ENCODE measurements around the gene CEP152. TPM values are rescaled to one million over a fixed set of nuclear protein-coding genes. Genes with fewer than 3 reads are reported as not detected.

Gene CEP152
- total RNA-seq, 2 donors from 2014 or later, result 3.3 to 6.5 TPM

- peak overlapping the region in 1 of 2 donors; percentile 16 for H3K27ac ChIP-seq
- TF ChIP-seq CTCF (IDR thresholded peaks at IDR 0.05), result no peak
- DNase-seq (ENCODE audit: low spot score) (no peak), ATAC-seq (ENCODE audit: insufficient number of reproducible peaks, low FRiP score, low read depth) (no peak)
- H3K9me3 ChIP-seq, result no peaks in the 10 kb centered on the region
- peaks cover 0 to 9% of the 10 kb centered on the region in 2 donors for H3K4me1 ChIP-seq (ENCODE audit: control insufficient read depth in 1 of 2, low read depth in 2 of 2)
- H3K27me3 ChIP-seq (replicated peaks; ENCODE audit: insufficient read depth), result no peaks in the 10 kb centered on the region
- no peak overlapping the region for H3K4me3 ChIP-seq
- H3K36me3 ChIP-seq, result no peaks in the 10 kb centered on the region
These were observed 33.1 kb downstream of the CEP152 start for GRCh38 chr15:48777645-48778330.

DNA sequence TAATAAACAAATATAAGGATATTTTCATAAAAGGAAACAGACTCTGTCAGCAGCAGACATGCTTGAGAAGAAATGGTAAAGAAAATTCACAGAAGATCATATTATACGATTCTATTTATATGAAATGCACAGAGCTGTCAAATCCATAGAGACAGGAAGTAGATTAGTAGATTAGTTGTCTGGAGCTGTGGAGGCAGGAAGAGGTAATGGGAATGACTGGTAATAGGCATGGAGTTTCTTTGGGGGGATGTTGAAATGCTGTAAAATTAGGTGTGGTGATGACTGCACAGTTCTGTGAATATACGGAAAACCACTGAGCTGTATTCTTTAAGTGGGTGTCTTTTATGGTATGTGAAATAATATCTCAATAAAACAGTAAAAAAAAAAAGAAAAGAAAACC, 35.3 kb downstream of the CEP152 start:
- no peaks in the 10 kb centered on the region for H3K36me3 ChIP-seq
- DNase-seq (ENCODE audit: low spot score) (no peak), ATAC-seq (ENCODE audit: insufficient number of reproducible peaks, low FRiP score, low read depth) (no peak)
- H3K27me3 ChIP-seq (replicated peaks; ENCODE audit: insufficient read depth), result no peaks in the 10 kb centered on the region
- H3K9me3 ChIP-seq, result no peaks in the 10 kb centered on the region
- H3K4me1 ChIP-seq (ENCODE audit: control insufficient read depth in 1 of 2, low read depth in 2 of 2), result peaks cover 0 to 9% of the 10 kb centered on the region in 2 donors
- H3K27ac ChIP-seq, result no peak overlapping the region
- TF ChIP-seq CTCF (IDR thresholded peaks at IDR 0.05), result no peak
- H3K4me3 ChIP-seq, result no peak overlapping the region

- Histone ChIP-seq H3K27ac (no peak overlapping the region), H3K4me3 (no peak overlapping the region), H3K4me1 (ENCODE audit: control insufficient read depth in 1 of 2, low read depth in 2 of 2) (peaks cover 0 to 9% of the 10 kb centered on the region in 2 donors), H3K36me3 (no peaks in the 10 kb centered on the region), H3K27me3 (replicated peaks; ENCODE audit: insufficient read depth) (no peaks in the 10 kb centered on the region), H3K9me3 (no peaks in the 10 kb centered on the region)
- ATAC-seq (ENCODE audit: insufficient number of reproducible peaks, low FRiP score, low read depth) (no peak), DNase-seq (ENCODE audit: low spot score) (no peak)
- no peak for TF ChIP-seq CTCF (IDR thresholded peaks at IDR 0.05)
These were observed 36.4 kb downstream of the CEP152 start for GRCh38 chr15:48774484-48774883.

GRCh38 chr15:48766196-48766595, 44.7 kb downstream of the CEP152 start:
- DNase-seq (ENCODE audit: low spot score), result no peak
- Histone ChIP-seq H3K9me3 (no peaks in the 10 kb centered on the region), H3K4me1 (ENCODE audit: control insufficient read depth in 1 of 2, low read depth in 2 of 2) (no peaks in the 10 kb centered on the region), H3K4me3 (no peak overlapping the region), H3K36me3 (no peaks in the 10 kb centered on the region), H3K27me3 (replicated peaks; ENCODE audit: insufficient read depth) (no peaks in the 10 kb centered on the region), H3K27ac (no peak overlapping the region)
- ATAC-seq (ENCODE audit: insufficient number of reproducible peaks, low FRiP score, low read depth), result no peak
- TF ChIP-seq CTCF (IDR thresholded peaks at IDR 0.05), result no peak

DNA sequence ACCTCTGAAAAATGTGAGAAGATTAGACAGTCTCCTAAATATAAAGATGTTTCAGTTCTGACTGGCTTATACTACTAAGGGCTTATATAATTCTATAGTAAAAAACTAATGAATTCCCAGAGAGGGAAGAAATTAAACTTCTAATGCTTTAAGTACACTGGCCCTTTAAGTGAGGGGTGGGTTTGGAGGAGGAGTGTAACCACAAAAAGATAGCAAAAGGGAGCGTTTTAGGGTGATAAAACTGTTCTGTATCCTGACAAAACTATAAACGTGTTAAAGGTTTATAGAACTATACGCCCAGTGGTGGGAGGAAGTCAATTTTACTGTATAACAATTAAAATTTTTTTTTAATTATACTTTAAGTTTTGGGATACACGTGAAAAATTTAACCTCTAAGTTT, 45.8 kb downstream of the CEP152 start:
- no peak for ATAC-seq (ENCODE audit: insufficient number of reproducible peaks, low FRiP score, low read depth)

More for the DNA sequence above, 45.8 kb downstream of the CEP152 start:
- no peaks in the 10 kb centered on the region for H3K27me3 ChIP-seq (replicated peaks; ENCODE audit: insufficient read depth)
- no peak overlapping the region for H3K27ac ChIP-seq
- no peak for DNase-seq (ENCODE audit: low spot score)
- H3K4me1 ChIP-seq (ENCODE audit: control insufficient read depth in 1 of 2, low read depth in 2 of 2), result no peaks in the 10 kb centered on the region
- H3K4me3 ChIP-seq, result no peak overlapping the region
- TF ChIP-seq CTCF (IDR thresholded peaks at IDR 0.05), result no peak
- no peaks in the 10 kb centered on the region for H3K36me3 ChIP-seq
- H3K9me3 ChIP-seq, result no peaks in the 10 kb centered on the region
